Endometrial microvascular endothelial cells (primary cell): Measurements from ENCODE around the gene CDH11. TPM values are rescaled to one million over a fixed set of nuclear protein-coding genes. Genes with fewer than 3 reads are reported as not detected.

ENCODE experiments used
- in situ Hi-C: cut with HindIII; loops from 2 replicates; pipeline ENCODE4 v1.10.0; 2017; ENCODE audit warnings: low sequenced_read_pairs, low pct_unique_long_range_greater_than_20kb; ENCODE audit errors: inconsistent ontology term
- total RNA-seq: library from RNA; depleted of rRNA; stranded (reverse); fragments of >200 nt; gene quantifications from one replicate; pipeline ENCODE4 v1.2.3, GENCODE V29; 2015; ENCODE audit errors: inconsistent ontology term

Gene CDH11
- total RNA-seq, 1 donor from 2014 or later: 17.6 TPM

- in situ Hi-C loops: no loop called here
These were observed 2.4 kb downstream of the CDH11 start for GRCh38 chr16:65119435-65119834.

GRCh38 chr16:65118871-65119270, 3.0 kb downstream of the CDH11 start:
- in situ Hi-C loops: no loop called here

- in situ Hi-C loops: no loop called here
These were observed 3.9 kb downstream of the CDH11 start for GRCh38 chr16:65117811-65118448.

DNA sequence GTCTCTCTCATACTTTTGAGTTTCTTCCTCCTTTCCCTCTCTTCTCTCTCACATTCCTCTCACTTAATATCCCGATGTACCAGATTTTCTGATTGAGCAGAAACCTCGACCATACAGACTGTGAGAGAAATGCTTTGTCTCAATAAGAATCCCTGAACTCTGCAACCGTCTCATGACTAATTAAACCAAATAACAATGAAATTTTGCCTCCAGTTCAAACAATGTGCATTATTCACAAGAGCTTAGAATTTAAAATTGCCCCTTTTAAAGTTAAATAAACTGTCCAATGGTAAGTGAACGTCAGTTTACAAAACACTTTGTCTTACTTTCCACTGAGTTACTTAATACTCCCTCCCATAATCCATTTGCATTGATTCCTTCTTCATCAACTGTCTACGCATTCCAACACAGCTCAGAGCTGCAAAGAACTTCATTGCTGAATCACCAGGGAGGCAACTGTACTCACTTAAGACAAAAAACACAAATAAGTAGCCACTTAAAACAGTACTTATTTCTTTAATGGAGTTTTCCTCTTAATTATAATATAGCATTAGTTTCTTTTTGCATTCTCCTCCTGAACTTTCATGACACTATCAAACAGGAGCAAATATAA, 4.9 kb downstream of the CDH11 start:
- in situ Hi-C loops: no loop called here

- in situ Hi-C loops: no loop called here
These were observed 5.6 kb downstream of the CDH11 start for GRCh38 chr16:65116216-65116615.

GRCh38 chr16:65114527-65114926, 7.3 kb downstream of the CDH11 start:
- in situ Hi-C loops: no loop called here

DNA sequence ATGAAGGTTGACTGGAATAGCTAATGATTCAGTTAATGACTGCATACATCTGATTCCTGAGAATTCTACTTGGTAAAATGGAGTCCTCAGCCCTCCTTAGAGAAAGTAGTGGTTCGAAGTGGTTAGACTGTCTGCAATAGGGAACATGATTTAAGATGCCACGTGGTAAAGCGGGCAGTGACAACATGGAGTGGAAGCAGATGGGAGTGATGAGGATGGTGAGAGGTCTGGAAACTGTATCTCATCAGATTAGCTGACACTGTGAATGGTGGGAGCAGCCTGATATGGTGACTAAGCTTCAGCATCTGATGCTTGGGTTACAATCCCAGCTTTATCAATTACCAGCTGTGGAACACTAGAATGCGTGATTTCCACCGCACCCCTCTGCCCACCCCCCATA, 8.4 kb downstream of the CDH11 start:
- in situ Hi-C loops: no loop called here

GRCh38 chr16:65111306-65111705, 10.6 kb downstream of the CDH11 start:
- in situ Hi-C loops: no loop called here

DNA sequence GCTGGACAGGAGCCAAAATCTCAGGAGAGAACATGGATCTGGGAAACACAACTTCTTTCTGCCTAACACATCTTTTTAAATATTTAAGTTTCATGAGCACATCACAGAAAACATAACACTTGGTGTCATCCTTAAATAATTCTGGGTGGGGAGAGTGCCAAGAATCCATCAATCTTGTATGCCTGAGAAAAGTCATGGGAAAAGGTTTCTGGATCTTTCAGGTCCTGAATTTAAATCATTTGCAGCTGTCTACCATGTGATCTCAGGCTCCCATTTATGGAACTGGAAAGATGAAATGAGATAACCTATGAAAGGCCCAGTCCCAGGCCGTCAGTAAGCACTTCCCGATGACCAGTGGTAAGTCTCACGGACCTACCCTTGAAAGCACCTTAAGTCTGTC, 15.1 kb downstream of the CDH11 start:
- in situ Hi-C loops: no loop called here

- in situ Hi-C loops: no loop called here
These were observed 16.7 kb downstream of the CDH11 start for GRCh38 chr16:65105171-65105570.

GRCh38 chr16:65104471-65104870, 17.4 kb downstream of the CDH11 start:
- in situ Hi-C loops: no loop called here

DNA sequence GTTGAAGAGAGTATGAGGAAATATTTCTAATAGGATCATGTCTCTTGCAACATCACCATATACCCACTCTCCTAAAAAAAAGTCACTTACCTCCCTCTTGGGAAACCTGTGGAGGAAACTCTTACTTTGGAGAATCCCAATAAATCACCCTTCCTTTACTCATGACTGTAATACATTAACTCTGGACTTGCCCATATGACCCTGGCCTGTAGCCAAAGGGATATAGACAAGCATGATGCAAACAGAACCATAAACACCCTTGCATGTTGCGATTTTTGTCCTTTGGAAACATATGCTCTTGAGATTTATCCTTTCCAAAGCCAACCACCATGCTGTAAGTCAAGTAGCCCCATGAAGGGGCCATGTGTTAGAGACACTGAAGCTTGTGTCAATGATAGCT, 19.5 kb downstream of the CDH11 start:
- in situ Hi-C loops: no loop called here

- in situ Hi-C loops: no loop called here
These were observed 20.9 kb downstream of the CDH11 start for GRCh38 chr16:65101009-65101408.

GRCh38 chr16:65099607-65100006, 22.3 kb downstream of the CDH11 start:
- in situ Hi-C loops: no loop called here

GRCh38 chr16:65098916-65099315, 22.9 kb downstream of the CDH11 start:
- in situ Hi-C loops: no loop called here

DNA sequence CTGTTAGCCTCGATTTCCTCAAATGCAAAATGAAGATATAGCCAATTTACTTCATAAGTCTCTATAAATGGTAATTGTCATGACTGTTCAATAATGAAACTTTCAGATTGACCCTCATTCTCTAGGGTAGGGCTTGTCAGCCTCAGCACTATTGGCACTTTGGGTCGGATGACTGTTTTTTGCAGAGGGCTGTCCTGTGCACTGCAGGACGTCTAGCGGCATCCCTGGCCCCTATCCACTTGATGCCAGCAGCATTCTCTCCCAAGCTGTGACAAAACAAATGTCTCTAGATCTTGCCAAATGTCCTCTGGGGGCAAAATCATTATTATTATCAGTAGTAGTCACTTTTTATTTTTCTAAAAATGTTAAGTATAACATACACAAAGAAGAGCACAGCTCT, 24.6 kb downstream of the CDH11 start:
- in situ Hi-C loops: no loop called here

- in situ Hi-C loops: no loop called here
These were observed 26.0 kb downstream of the CDH11 start for GRCh38 chr16:65095906-65096305.

DNA sequence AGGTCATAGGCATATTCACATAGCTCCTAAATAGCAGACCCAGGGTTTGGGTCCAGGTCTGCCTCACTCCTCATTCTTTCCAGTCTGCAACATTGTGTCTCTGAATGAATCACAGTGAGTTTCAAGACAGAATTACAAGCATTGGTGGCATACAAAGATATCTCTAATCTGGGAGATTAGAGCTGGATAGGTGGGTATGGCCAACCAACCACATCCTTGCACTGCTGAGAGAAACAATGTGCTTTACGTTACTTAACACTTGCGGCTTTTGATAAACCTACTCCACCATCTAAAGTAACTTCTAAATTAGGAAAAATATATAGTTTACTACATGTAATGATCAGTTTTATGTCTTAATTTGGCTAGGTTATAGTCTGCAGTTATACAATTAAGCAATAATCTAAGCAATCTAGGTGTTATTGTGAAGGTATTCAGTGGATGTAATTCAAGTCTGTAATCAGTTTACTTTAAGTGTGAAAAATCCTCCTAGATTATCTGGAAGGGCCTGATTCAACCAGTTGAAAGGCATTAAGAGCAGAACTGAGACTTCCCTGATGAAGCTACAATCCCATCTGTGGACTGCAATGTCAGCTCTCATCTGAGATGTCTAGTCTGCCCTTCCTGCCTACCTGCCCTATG, 26.7 kb downstream of the CDH11 start:
- in situ Hi-C loops: no loop called here

DNA sequence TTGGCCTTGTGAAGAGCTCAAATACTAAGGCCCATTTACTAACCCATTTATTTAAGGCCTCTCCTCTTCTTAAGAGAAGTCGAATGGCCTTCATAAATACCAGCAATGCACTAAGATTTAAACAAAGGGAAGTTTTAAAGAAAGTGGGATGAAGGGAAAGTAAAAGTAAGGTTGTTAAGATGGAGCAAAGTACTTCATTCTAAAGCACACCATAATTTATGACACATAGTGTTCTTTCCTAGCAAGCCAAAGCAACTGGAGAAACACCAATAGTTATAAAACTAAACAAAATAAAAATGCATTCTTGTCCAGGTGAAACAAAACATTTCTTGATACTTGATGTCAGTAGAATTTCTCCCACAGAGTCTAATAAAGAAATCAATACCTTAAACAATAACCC, 27.9 kb downstream of the CDH11 start:
- in situ Hi-C loops: no loop called here

GRCh38 chr16:65083164-65083857, 38.6 kb downstream of the CDH11 start:
- in situ Hi-C loops: no loop called here
